ENCODE measurements around the gene FOXO3. TPM values are rescaled to one million over a fixed set of nuclear protein-coding genes. Genes with fewer than 3 reads are reported as not detected.

The FOXO3 gene
- total and polyA plus RNA-seq, 2 of the 8 experiments (the other 6 are each of a cell fraction or from before 2014, with no cell fraction given): 13.1 to 19.3 TPM

GRCh38 chr6:108711826-108712225, 151.1 kb downstream of the FOXO3 start:
- CTCF ChIA-PET (ENCODE audit: partially characterized antibody): no interaction called here
- POLR2A ChIA-PET (ENCODE audit: partially characterized antibody): no interaction called here
- Histone ChIP-seq H4K5ac (ENCODE audit: insufficient read length, low read depth, low read length) (no peak overlapping the region), H3K9me3 (ENCODE audit: insufficient read depth in 2 of 2, low read depth in 1 of 2, low read length in 1 of 2) (no peaks in the 10 kb centered on the region), H3K4me1 (replicated peaks in 1 of 4; ENCODE audit: control insufficient read depth in 3 of 4, insufficient read depth in 4 of 4, low read length in 3 of 4) (peaks cover 0 to 8% (median 4%) of the 10 kb centered on the region in 4 experiments; a peak in 5 of 7 replicates), H3K18ac (ENCODE audit: extremely low read depth, low read length) (no peak overlapping the region), H2BK15ac (ENCODE audit: low read length) (no peak overlapping the region), H3K27me3 (replicated peaks in 1 of 4; ENCODE audit: control insufficient read depth in 3 of 4, extremely low read depth in 1 of 4, insufficient read depth in 3 of 4, low read length in 3 of 4) (no peaks in the 10 kb centered on the region), H3K56ac (replicated peaks; ENCODE audit: insufficient read length, low read depth, low read length) (no peak overlapping the region), H3K23me2 (ENCODE audit: low read depth, low read length) (no peaks in the 10 kb centered on the region; the same call in 1 of the 2 replicates), H3K27ac (ENCODE audit: low read depth, low read length) (no peak overlapping the region), H2BK20ac (ENCODE audit: low read length) (no peak overlapping the region), H2BK5ac (ENCODE audit: low read depth, low read length) (no peak overlapping the region), H3K79me1 (ENCODE audit: low read depth, low read length) (no peaks in the 10 kb centered on the region), H2BK12ac (ENCODE audit: low read depth, low read length) (no peak overlapping the region), H2BK120ac (replicated peaks; ENCODE audit: low read depth, low read length) (no peak overlapping the region), H3K4ac (replicated peaks; ENCODE audit: insufficient read length, low read depth, low read length) (no peak overlapping the region), H4K91ac (replicated peaks; ENCODE audit: insufficient read length, low read length) (no peak overlapping the region), H3K14ac (ENCODE audit: insufficient read length) (no peak overlapping the region), H3K79me2 (ENCODE audit: control insufficient read depth in 1 of 2, insufficient read depth in 2 of 2, low read length in 2 of 2) (no peaks in the 10 kb centered on the region), H4K20me1 (replicated peaks in 1 of 2; ENCODE audit: control insufficient read depth in 1 of 2, insufficient read depth in 2 of 2, low read length in 2 of 2) (no peaks in the 10 kb centered on the region), H4K8ac (ENCODE audit: extremely low read depth, insufficient read depth, low read length) (no peak overlapping the region), H2AK5ac (ENCODE audit: low read depth, low read length) (no peak overlapping the region), H2AFZ (ENCODE audit: low read length) (no peak overlapping the region), H3K4me2 (ENCODE audit: insufficient read depth in 1 of 2, low read depth in 2 of 2, low read length in 2 of 2) (no peak overlapping the region), H3K4me3 (ENCODE audit: extremely low read depth in 1 of 4, insufficient read depth in 2 of 4, low read depth in 3 of 4, low read length in 4 of 4) (no peak overlapping the region), H3K36me3 (ENCODE audit: control insufficient read depth in 2 of 4, insufficient read depth in 4 of 4, low read length in 3 of 4) (no peaks in the 10 kb centered on the region), H3K9ac (replicated peaks in 1 of 4; ENCODE audit: extremely low read depth in 1 of 4, low read depth in 3 of 4, low read length in 3 of 4) (no peak overlapping the region), H3K23ac (ENCODE audit: insufficient read length) (no peak overlapping the region)
- FAIRE-seq (no peak), DNase-seq (ENCODE audit: low read depth in 1 of 2, low spot score in 2 of 2) (no peak)
- WGBS, 2 experiments (ENCODE audit: extremely low coverage in 1 of 2, insufficient coverage in 1 of 2, insufficient read length in 1 of 2, insufficient replicate concordance in 2 of 2, low coverage in 1 of 2, low lambda C conversion rate in 2 of 2, missing lambda C conversion rate in 1 of 2): 72% methylated on average over 5 of the region's 5 CpGs; no CpG with 5 or more reads in 1 of the 2 experiments
- no peak for TF ChIP-seq ZNF274 (IDR thresholded peaks at IDR 0.05; ENCODE audit: borderline replicate concordance, extremely low read depth, low read length)
